GM04503 (cell line): ENCODE measurements around the gene DGCR2.

Experiments used
- DNase-seq: peaks from one replicate; pipeline ENCODE4 v3.0.0-alpha.2; 2012; ENCODE audit warnings: low read depth

Gene DGCR2

GRCh38 chr22:19127329-19128008, 5.3 kb upstream of the DGCR2 start:
- no peak for DNase-seq

GRCh38 chr22:19126309-19127273, 4.4 kb upstream of the DGCR2 start:
- no peak for DNase-seq

DNA sequence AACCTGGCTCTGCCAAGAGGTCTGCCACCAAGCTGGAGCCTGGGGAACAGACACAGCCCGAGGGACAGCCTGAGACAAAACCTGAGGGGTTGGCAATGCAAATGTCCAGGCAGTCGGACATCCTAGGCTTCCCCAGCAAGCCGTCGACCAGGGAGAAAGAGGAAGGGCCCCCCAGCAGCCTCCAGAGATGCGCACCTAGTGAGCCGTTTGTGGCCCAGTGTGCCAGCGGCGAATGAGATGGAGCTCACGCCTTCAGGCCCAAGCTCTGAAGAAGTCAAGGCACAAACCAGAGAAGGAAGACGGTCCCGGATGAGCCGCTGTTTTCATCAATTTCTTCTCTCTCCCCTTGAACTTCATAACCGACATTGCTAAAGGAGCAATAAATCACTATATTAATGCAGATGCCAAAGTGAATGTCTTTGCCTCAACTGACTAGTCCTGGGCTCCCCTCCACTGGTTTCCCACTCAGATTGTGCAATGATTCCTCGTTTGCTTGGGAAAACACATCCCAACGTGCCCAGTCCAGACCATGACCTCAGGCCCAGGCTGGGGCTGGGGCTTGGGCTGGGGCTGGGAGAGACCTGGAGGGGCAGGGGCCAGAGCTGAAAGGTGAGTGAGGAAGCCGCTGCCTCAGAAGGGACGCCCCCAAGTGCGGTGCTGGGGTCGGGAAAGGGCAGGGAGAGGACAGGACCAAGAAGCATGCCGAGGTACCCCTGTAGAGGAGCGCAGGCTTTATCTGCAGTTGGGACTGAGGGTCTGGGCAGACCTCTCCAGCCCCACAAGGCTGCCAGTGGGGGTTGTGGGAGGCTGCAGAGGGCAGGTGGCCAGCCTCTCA, 3.5 kb upstream of the DGCR2 start:
- no peak for DNase-seq

DNA sequence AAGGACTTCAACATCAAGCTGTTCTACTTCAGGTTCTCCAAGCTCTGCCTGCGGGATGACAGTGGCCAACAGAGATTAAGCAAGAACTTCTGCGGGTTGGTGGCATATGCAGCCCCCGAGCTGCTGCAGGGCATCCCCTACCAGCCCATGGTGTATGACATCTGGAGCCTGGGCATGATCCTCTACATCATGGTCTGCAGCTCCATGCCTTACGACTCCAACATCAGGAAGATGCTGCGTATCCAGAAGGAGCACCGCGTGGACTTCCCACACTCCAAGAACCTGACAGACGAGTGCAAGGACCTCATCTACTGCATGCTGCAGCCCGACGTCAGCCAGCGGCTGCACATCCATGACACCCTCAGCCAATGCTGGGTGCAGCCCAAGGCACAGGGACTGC, 2.8 kb upstream of the DGCR2 start:
- no peak for DNase-seq

DNA sequence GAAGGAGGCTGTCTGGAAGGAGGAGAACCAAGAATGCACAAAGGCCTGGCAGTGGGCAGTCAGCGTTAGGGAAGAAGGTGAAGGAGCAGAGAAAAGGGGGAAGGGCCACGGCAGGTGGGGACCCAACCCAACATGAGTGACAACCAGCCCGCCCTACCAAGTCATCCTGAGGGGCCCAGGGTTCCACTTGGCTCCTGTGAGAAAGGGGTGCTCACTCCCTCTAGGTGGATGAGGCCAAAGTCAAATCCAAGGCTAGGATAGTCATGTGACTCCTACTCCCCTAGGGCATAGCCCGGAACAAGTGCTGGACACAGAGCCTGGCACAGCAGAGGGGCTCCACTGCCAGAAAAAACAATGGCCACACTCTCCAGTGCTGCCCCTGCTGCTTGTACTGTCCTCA, 2.2 kb upstream of the DGCR2 start:
- DNase-seq: no peak

GRCh38 chr22:19123936-19124335, 1.7 kb upstream of the DGCR2 start:
- no peak for DNase-seq

DNA sequence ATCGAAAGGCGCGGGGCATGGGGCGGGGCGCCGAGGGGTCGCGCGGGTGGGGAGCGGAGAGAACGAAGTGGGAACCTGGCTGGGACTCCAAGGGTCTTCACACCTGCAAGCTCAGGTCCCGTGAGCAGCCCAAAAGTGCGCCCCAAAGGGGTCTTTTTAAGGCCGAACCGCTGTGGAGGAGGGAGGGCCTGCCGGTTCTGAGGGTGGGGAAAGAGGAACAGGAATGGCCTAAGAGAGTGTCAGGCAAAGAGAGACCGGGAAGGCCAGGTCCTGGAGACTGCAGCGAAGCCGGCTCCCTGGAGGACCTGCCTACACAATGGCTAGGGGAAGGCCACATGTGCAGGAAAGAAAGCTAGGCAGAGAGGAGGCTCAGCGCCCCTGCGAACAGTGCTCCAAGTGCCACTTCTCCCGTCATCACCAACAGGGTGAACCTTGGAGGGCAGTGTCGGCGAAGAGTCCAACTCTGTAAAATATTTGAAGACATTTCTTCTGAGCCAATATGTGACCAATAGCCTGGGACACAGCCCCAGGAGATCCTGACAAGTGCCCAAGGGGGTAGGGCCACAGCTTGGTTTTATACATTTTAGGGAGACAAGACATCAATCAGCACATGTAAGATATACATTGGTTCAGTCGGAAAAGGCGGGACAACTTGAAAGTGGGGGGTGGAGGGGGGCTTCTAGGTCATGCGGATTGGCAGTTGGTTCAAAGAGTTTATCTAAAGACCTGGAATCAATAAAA, 710 bp upstream of the DGCR2 start:
- no peak for DNase-seq

- DNase-seq: peak; percentile 20
Measured at GRCh38 chr22:19121631-19122142, 525 bp downstream of the DGCR2 start.

- DNase-seq: no peak
Measured at GRCh38 chr22:19120829-19121630, 1.2 kb downstream of the DGCR2 start.

DNA sequence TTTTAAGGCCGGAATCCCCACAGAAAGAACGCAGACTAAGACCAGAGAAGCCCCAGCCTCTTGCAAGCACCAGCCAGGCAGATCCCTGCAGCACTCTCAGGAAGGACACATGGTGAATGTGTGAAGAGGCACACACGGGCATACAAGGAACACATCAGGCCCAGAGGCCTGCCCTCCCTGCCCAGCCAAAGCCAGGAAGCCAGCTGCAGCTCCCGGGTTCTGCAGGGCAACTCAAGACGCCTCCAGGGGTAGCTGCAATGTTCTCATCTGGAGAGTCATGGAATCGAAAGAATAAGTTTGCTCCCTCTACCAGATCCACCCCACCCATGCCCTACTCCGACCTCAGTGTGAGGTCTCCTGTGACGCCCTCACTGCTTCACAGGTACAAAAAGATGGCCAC, 2.3 kb downstream of the DGCR2 start:
- no peak for DNase-seq

- DNase-seq: no peak
Measured at GRCh38 chr22:19118329-19118880, 3.8 kb downstream of the DGCR2 start.

DNA sequence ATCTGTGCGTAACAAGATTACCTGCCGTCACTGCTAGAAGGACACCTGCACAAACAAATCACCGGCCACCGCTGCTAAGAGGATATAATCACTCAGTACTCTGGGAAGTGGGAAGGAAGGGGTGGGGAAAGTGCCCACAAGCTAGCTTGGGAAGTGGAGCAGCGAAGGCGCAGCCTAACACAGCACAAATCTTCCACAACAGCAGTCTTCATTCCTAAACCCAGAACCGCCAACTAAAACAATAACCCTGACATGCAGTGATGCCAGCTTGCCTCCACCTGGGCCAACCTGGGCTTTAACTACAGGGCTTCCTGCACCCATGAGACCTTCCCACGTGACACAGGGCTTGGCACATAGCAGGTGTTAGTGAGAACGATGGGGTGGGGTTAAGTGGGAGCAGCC, 5.1 kb downstream of the DGCR2 start:
- no peak for DNase-seq

DNA sequence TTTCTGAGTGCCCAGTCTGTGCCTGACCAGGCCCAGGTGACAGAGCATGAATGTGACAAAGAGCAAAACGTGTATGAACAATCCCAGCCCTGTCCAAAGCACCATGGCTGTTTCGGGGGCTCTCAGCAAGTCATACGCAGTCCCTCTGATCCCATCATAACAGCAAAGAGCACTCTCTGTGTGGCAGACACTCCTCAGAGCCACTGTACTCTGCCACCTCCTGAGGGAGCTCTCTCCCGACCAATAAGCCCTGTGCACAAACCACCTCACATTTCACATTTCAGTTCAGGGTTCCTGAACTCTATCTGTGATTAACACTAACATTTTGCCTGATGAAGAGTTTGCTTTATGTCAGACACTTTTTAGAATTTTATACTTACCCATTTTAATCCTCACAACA, 6.6 kb downstream of the DGCR2 start:
- DNase-seq: no peak

DNA sequence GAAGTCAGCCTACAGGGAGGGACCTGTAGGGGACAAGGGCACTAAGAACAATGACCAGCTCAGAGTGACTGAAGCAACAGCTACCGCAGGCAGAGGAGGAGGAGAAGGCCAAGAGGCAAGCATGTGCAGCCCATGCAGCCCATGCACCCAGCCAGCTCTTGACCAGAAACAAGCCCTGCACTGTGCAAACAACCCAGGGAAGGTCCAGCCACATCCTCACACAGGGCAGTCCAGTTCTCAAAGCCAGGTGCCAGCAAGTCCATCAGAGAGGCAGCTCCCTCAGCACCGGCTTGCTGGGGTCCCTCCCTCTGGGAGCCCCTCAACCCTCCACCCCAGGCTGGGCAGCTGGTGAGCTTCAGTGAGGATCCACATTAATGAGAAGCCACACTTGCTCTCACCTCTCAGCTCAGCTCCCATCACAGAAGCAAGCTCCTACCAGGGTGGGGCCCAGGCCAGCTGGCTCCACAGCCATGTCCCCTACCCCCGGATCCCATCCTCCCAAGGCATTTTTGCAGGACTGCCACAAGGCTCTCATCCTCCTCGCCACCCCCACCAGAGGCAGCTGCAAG, 7.1 kb downstream of the DGCR2 start:
- no peak for DNase-seq

DNA sequence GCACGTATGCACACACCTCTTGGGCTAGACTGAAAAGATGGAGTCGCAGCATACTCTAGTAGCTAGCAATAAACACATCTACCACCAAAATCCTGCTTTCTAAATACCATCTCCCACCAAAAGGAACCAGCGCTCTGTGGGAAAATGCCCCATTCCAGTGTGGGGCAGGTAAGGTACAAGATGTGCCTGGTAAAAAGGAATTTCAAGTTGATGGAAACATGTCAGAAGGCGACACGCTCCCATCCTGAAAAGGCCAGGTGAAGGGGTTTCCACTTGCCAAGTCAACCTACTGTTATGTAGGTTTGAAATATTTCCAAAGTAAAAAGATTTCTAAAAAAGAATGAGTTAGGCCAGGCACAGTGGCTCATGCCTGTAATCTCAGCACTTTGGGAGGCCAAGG, 8.8 kb downstream of the DGCR2 start:
- no peak for DNase-seq

- no peak for DNase-seq
Measured at GRCh38 chr22:19111584-19111983, 10.6 kb downstream of the DGCR2 start.

DNA sequence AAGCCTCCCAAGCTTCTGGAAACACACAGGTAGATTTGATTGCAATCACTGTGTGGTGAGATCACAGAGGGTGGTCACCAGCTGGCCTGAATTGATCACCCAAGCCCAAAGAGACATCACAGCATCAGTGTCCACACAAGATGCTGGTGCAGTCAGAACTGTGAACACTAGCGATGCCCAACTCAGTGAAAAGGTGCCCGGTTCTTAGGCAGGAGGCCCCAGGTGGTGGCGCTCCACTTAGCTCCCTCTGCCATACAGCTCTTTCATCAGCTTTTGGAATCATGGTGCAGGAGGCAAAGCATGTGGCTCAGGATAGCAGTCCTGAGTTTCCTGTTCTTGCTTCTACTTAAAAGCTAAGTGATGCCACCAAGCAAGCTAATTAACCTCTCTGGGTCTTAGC, 11.1 kb downstream of the DGCR2 start:
- DNase-seq: no peak

DNA sequence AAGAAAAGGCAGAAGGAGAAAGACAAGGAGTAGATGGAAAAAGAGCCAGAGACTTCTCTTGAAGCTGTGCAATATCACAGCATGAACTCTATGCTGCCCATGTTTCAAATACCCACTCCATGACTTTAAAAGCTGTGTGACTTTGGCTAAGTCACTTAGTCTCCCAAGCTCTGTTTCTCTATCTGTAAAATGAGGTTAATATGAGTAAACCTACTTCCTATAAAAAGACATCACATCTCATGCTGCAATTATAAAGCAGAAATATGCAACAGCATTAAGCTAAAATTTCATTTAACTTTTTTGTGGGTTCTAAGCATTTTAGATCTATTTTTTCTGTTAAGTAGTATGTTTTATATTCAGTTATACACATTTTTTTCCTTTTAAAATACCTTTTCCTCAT, 11.6 kb downstream of the DGCR2 start:
- DNase-seq: no peak

GRCh38 chr22:19110064-19110458, 12.2 kb downstream of the DGCR2 start:
- DNase-seq: no peak
